ENCODE measurements around the gene NOP16.
A peak's percentile ranks its signal among the peaks of the same experiment; 100 is the strongest.
"Not testable (repeated sequence)": the region's sequence is repeated elsewhere in the genome, so short reads cannot be mapped to it uniquely, and the experiment has no call there.

NOP16 gene

GRCh38 chr5:176415952-176416924 is 27.8 kb upstream of the NOP16 start, which contains the start of gene CLTB:
TSS of gene CLTB (minus strand) at chr5:176416539. CDS start at chr5:176416363, 176 bp downstream.
- Mint-ChIP-seq H3K9me3 (no peaks in the 10 kb centered on the region), H3K4me1 (ENCODE audit: low read depth) (peaks cover 24% of the 10 kb centered on the region), H3K36me3 (ENCODE audit: low read depth) (peaks cover 4% of the 10 kb centered on the region), H3K4me3 (peak within 1 kb of the TSS; percentile 90), H3K27ac (peak within 1 kb of the TSS; percentile 79), H3K27me3 (ENCODE audit: low read depth) (peaks cover 13% of the 10 kb centered on the region)
- peak; percentile 77 for DNase-seq (ENCODE audit: low spot score)

GRCh38 chr5:176415240-176415951 is 27.0 kb upstream of the NOP16 start:
- DNase-seq (ENCODE audit: low spot score): no peak
- Mint-ChIP-seq H3K36me3 (ENCODE audit: low read depth) (peaks cover 4% of the 10 kb centered on the region), H3K27ac (peak overlapping the region; percentile 79), H3K4me1 (ENCODE audit: low read depth) (peaks cover 24% of the 10 kb centered on the region), H3K9me3 (no peaks in the 10 kb centered on the region), H3K27me3 (ENCODE audit: low read depth) (peaks cover 6% of the 10 kb centered on the region), H3K4me3 (peak overlapping the region; percentile 90)

- Mint-ChIP-seq H3K27ac (no peak overlapping the region), H3K4me1 (ENCODE audit: low read depth) (peaks cover 24% of the 10 kb centered on the region), H3K36me3 (ENCODE audit: low read depth) (peaks cover 9% of the 10 kb centered on the region), H3K9me3 (no peaks in the 10 kb centered on the region), H3K4me3 (peak overlapping the region; percentile 90), H3K27me3 (ENCODE audit: low read depth) (peaks cover 1% of the 10 kb centered on the region)
- no peak for DNase-seq (ENCODE audit: low spot score)
Measured at GRCh38 chr5:176414704-176415103, 26.3 kb upstream of the NOP16 start.

- no peaks in the 10 kb centered on the region for H3K27me3 Mint-ChIP-seq (ENCODE audit: low read depth)
- no peak overlapping the region for H3K4me3 Mint-ChIP-seq
- no peaks in the 10 kb centered on the region for H3K9me3 Mint-ChIP-seq
- peaks cover 24% of the 10 kb centered on the region for H3K4me1 Mint-ChIP-seq (ENCODE audit: low read depth)
- H3K36me3 Mint-ChIP-seq (ENCODE audit: low read depth): peaks cover 11% of the 10 kb centered on the region
- H3K27ac Mint-ChIP-seq: no peak overlapping the region
- DNase-seq (ENCODE audit: low spot score): no peak
Measured at GRCh38 chr5:176413709-176414191, 25.4 kb upstream of the NOP16 start.

- Mint-ChIP-seq H3K9me3 (no peaks in the 10 kb centered on the region), H3K4me3 (no peak overlapping the region), H3K36me3 (ENCODE audit: low read depth) (peaks cover 11% of the 10 kb centered on the region), H3K27me3 (ENCODE audit: low read depth) (no peaks in the 10 kb centered on the region), H3K27ac (no peak overlapping the region), H3K4me1 (ENCODE audit: low read depth) (peaks cover 24% of the 10 kb centered on the region)
- DNase-seq (ENCODE audit: low spot score): no peak
Measured at GRCh38 chr5:176413255-176413565, 24.8 kb upstream of the NOP16 start.

GRCh38 chr5:176412517-176413254 is 24.3 kb upstream of the NOP16 start:
- Mint-ChIP-seq H3K36me3 (ENCODE audit: low read depth) (peaks cover 11% of the 10 kb centered on the region), H3K27me3 (ENCODE audit: low read depth) (no peaks in the 10 kb centered on the region), H3K4me1 (ENCODE audit: low read depth) (peaks cover 24% of the 10 kb centered on the region), H3K4me3 (no peak overlapping the region), H3K27ac (no peak overlapping the region), H3K9me3 (no peaks in the 10 kb centered on the region)
- DNase-seq (ENCODE audit: low spot score): no peak

- H3K27ac Mint-ChIP-seq: no peak overlapping the region
- no peaks in the 10 kb centered on the region for H3K9me3 Mint-ChIP-seq
- no peaks in the 10 kb centered on the region for H3K27me3 Mint-ChIP-seq (ENCODE audit: low read depth)
- H3K36me3 Mint-ChIP-seq (ENCODE audit: low read depth): peaks cover 11% of the 10 kb centered on the region
- no peak overlapping the region for H3K4me3 Mint-ChIP-seq
- no peak for DNase-seq (ENCODE audit: low spot score)
- peaks cover 17% of the 10 kb centered on the region for H3K4me1 Mint-ChIP-seq (ENCODE audit: low read depth)
Measured at GRCh38 chr5:176410486-176411180, 22.2 kb upstream of the NOP16 start.

GRCh38 chr5:176409765-176410164 is 21.4 kb upstream of the NOP16 start:
- DNase-seq (ENCODE audit: low spot score): no peak
- peaks cover 11% of the 10 kb centered on the region for H3K36me3 Mint-ChIP-seq (ENCODE audit: low read depth)
- H3K4me1 Mint-ChIP-seq (ENCODE audit: low read depth): peaks cover 10% of the 10 kb centered on the region
- H3K27me3 Mint-ChIP-seq (ENCODE audit: low read depth): no peaks in the 10 kb centered on the region
- H3K9me3 Mint-ChIP-seq: no peaks in the 10 kb centered on the region
- no peak overlapping the region for H3K27ac Mint-ChIP-seq
- H3K4me3 Mint-ChIP-seq: no peak overlapping the region

GRCh38 chr5:176408590-176408989 is 20.2 kb upstream of the NOP16 start:
- peaks cover 5% of the 10 kb centered on the region for H3K4me1 Mint-ChIP-seq (ENCODE audit: low read depth)
- no peak overlapping the region for H3K4me3 Mint-ChIP-seq
- peaks cover 11% of the 10 kb centered on the region for H3K36me3 Mint-ChIP-seq (ENCODE audit: low read depth)
- no peak for DNase-seq (ENCODE audit: low spot score)
- H3K27ac Mint-ChIP-seq: no peak overlapping the region
- H3K9me3 Mint-ChIP-seq: no peaks in the 10 kb centered on the region
- no peaks in the 10 kb centered on the region for H3K27me3 Mint-ChIP-seq (ENCODE audit: low read depth)

GRCh38 chr5:176408252-176408573 is 19.8 kb upstream of the NOP16 start:
- not testable (repeated sequence) for H3K27ac Mint-ChIP-seq; H3K4me3 Mint-ChIP-seq; H3K4me1 Mint-ChIP-seq (ENCODE audit: low read depth); H3K9me3 Mint-ChIP-seq; DNase-seq (ENCODE audit: low spot score); H3K27me3 Mint-ChIP-seq (ENCODE audit: low read depth)
- H3K36me3 Mint-ChIP-seq (ENCODE audit: low read depth): peaks cover 11% of the 10 kb centered on the region

GRCh38 chr5:176407456-176408251 is 19.3 kb upstream of the NOP16 start:
- DNase-seq (ENCODE audit: low spot score): no peak
- Mint-ChIP-seq H3K9me3 (no peaks in the 10 kb centered on the region), H3K27ac (no peak overlapping the region), H3K4me1 (ENCODE audit: low read depth) (peaks cover 5% of the 10 kb centered on the region), H3K36me3 (ENCODE audit: low read depth) (peaks cover 11% of the 10 kb centered on the region), H3K4me3 (no peak overlapping the region), H3K27me3 (ENCODE audit: low read depth) (no peaks in the 10 kb centered on the region)

GRCh38 chr5:176406436-176407052 is 18.1 kb upstream of the NOP16 start:
- Mint-ChIP-seq H3K9me3 (no peaks in the 10 kb centered on the region), H3K36me3 (ENCODE audit: low read depth) (peaks cover 8% of the 10 kb centered on the region), H3K27me3 (ENCODE audit: low read depth) (no peaks in the 10 kb centered on the region), H3K4me1 (ENCODE audit: low read depth) (peaks cover 3% of the 10 kb centered on the region), H3K4me3 (no peak overlapping the region), H3K27ac (no peak overlapping the region)
- DNase-seq (ENCODE audit: low spot score): no peak
